Activated B cell treated with CpG ODN at 0.5 μM for 24 hours (primary cell): Measurements from ENCODE around the gene RBM39. TPM values are rescaled to one million over a fixed set of nuclear protein-coding genes. Genes with fewer than 3 reads are reported as not detected.

Experiments
- ATAC-seq: fragments of 200-7000 bp; cut with Tn5 transposase; one replicate; pipeline ENCODE4 v1.10.0; 2021; ENCODE audit warnings: low read depth, mild to moderate bottlenecking, moderate library complexity
- CTCF ChIA-PET: fragments of 350-600 bp; sonication (Branson Sonifier 250); formaldehyde crosslinking; loops from one replicate; lab custom pipeline; 2021; ENCODE audit warnings: antibody characterized with exemption; lab: Charles Lee
- POLR2A ChIA-PET: fragments of 350-600 bp; sonication (Branson Sonifier 250); formaldehyde crosslinking; loops from one replicate; lab custom pipeline; 2021; ENCODE audit warnings: antibody characterized with exemption; lab: Charles Lee
- DNase-seq: peaks from one replicate; pipeline ENCODE4 v3.0.0; 2022
- H3K27ac Mint-ChIP-seq: one replicate; pipeline ENCODE4 v1.8.0; 2020; ENCODE audit warnings: mixed read lengths
- H3K27me3 Mint-ChIP-seq: one replicate; pipeline ENCODE4 v1.8.0; 2021; ENCODE audit warnings: mixed read lengths
- H3K36me3 Mint-ChIP-seq: one replicate; pipeline ENCODE4 v1.8.0; 2021; ENCODE audit warnings: low read depth, mixed read lengths
- H3K4me1 Mint-ChIP-seq: one replicate; pipeline ENCODE4 v1.8.0; 2021; ENCODE audit warnings: mixed read lengths
- H3K4me3 Mint-ChIP-seq: one replicate; pipeline ENCODE4 v1.8.0; 2020; ENCODE audit warnings: mild to moderate bottlenecking, mixed read lengths
- H3K9me3 Mint-ChIP-seq: one replicate; pipeline ENCODE4 v1.8.0; 2020; ENCODE audit warnings: mixed read lengths
- CTCF ChIP-seq: fragments of 200-600 bp; IDR thresholded peaks from one replicate; pipeline ENCODE4 v1.8.0; 2022; ENCODE audit warnings: antibody characterized with exemption, mild to moderate bottlenecking
- intact Hi-C: fragments of 100-400 bp; cut with micrococcal nuclease; formaldehyde crosslinking; loops from one replicate; pipeline ENCODE4 v1.15.1; 2024
- total RNA-seq: library from RNA; stranded (reverse); gene quantifications from 2 replicates; pipeline ENCODE4 v1.2.3, GENCODE V29; 2022

The RBM39 gene
- total RNA-seq, 1 donor from 2014 or later = 483 TPM

DNA sequence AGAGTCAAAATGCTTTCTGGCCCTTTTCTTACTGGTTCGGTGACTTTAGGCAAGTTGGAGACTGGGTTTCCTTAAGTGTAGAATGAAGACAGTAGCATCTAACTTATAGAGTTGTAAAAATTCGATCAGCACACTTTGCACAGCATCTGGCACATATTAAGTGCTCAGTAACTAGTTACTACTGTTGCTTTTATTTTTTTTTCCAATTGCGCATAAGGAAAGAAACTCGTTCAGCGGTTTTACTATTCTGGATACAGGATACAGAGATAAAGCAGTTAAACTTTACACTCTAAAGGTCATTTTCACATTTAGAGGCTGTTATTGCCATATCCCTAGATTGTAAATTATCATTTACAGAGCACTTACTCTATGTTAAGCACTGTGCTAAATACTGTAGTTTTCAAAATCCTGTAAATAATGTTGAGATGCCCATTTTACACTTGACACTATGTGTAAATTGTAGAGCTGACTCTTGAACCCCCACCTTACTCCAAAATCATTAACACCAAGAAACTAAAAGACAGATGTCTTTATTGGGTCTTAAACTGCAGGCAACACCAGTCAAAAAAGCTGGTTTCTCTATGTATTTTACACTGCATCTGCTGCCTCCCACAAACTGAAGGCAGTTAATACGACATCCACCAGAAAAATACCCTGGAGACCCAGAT is 42.0 kb downstream of the RBM39 start:
- CTCF ChIA-PET = interaction anchor here (0.6 to 2.5 kb wide), 4 partner anchors 99 to 236 kb away, joined by 3 to 6 read pairs (median 3); no protein-coding TSS in a partner anchor

DNA sequence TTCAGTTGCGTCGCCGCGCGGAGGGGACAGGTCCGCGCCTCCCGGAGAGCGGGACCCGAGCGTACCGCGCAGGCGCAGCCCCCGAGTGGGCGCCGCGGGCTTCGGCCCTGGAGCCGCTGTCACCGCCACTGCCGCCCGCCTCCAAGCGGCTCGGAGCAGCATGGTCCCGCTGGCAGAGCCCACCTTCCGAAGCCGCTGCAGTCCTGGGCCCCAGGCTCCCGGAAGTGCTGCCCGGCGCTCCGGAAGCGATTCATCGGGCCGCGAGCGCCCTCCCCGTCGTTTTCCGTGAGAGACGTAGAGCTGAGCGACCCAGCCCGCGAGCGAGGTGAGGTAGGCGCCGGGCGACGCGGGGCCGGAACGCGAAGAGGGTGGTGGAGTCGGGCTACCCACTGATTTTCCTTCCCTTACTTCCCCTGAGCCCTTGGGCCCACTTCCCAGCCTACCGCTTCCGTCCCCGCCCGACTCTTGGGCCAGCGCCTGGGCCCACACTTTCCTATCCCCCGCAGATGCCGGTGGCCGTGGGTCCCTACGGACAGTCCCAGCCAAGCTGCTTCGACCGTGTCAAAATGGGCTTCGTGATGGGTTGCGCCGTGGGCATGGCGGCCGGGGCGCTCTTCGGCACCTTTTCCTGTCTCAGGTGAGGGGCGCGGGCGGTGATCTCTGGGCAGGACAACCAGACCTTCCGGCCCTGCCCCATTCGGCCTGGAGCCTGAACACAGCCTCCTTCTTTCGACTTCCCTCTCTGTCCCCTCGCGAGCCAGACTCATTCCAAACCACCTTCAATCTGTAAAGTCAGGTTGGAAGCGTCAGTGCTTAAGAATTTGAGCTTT is 42.7 kb downstream of the RBM39 start, which contains the start of the genes NFS1 and ROMO1:
Gene NFS1 (minus strand): TSS at position 226 of the 830 bp plus-strand sequence. CDS start 64 bp downstream, at position 162.
Gene ROMO1 (plus strand): TSS at position 279 of the 830 bp plus-strand sequence. CDS start 228 bp downstream, at position 507.
- peak within 1 kb of the TSS; percentile 97 for H3K4me3 Mint-ChIP-seq
- POLR2A ChIA-PET = interaction anchor here (0.6 to 2.3 kb wide), 19 partner anchors 10 to 315 kb away, joined by 3 to 47 read pairs (median 4); partner anchors contain the start of genes CPNE1, ERGIC3, PHF20 and RBM12
- H3K9me3 Mint-ChIP-seq = no peaks in the 10 kb centered on the region
- ATAC-seq (peak; percentile 90), DNase-seq (peak; percentile 85)
- peak within 1 kb of the TSS; percentile 91 for H3K27ac Mint-ChIP-seq
- H3K36me3 Mint-ChIP-seq = peaks cover 70% of the 10 kb centered on the region
- CTCF ChIA-PET = interaction anchor here (0.7 to 2.5 kb wide), 4 partner anchors 98 to 368 kb away, joined by 3 to 6 read pairs (median 3); no protein-coding TSS in a partner anchor
- TF ChIP-seq CTCF = no peak
- intact Hi-C loops = loop anchor here (1.0 to 10.0 kb wide), 10 partner anchors 8 to 236 kb away; partner anchors contain the start of genes CPNE1, RBM12 and RBM39
- H3K4me1 Mint-ChIP-seq = peaks cover 27% of the 10 kb centered on the region
- no peaks in the 10 kb centered on the region for H3K27me3 Mint-ChIP-seq

More for the DNA sequence above, 42.0 kb downstream of the RBM39 start:
- Mint-ChIP-seq H3K4me1 (peaks cover 27% of the 10 kb centered on the region), H3K27ac (peak overlapping the region; percentile 91), H3K27me3 (no peaks in the 10 kb centered on the region), H3K36me3 (peaks cover 74% of the 10 kb centered on the region), H3K9me3 (no peaks in the 10 kb centered on the region), H3K4me3 (peak overlapping the region; percentile 97)
- no peak for TF ChIP-seq CTCF
- POLR2A ChIA-PET = interaction anchor here (0.9 to 2.3 kb wide), 16 partner anchors 10 to 245 kb away, joined by 3 to 47 read pairs (median 5); partner anchors contain the start of genes CPNE1, ERGIC3, PHF20 and RBM12
- DNase-seq (no peak), ATAC-seq (no peak)
- intact Hi-C loops = loop anchor here (1.0 to 10.0 kb wide), 10 partner anchors 7 to 237 kb away; partner anchors contain the start of genes CPNE1, RBM12 and RBM39

DNA sequence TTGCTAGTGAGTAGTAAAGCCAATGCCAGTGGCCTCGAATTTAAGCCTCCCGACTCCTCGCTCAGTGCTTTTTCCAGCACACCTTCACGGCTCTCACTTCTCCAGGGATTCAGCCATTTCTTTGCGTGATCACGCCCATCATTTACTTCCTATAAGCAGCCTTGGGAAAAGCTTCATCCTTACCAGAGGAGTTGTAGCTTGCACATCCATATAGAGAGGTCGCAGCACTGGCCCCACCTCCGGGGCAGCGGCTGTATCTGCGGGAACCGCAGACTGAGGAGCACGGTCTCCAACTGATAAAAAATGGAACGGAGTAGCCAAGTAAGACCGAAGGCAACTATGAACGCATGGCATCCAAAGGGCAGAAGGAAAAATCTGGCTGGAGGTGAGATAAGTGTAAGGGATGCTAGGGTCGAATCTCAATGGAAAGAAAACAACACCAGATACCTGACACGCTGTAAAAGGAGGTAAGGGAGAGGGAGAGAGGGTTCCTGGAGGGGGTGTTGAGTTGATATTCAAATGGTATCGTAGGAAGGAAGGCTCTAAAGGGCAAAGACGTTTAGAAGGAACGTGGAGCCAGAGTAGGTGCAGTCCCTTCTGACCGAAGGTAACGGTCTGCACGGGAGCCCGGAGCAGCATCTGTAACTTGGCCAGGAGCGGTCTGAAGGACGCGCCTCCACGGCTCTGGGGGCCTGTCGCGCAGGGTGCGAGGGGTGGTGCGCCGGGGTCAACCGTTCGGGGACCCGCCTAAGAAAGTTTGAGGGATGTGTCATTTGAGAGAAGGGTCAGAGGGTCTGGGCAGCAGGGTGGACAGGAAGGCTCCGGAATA is 43.5 kb downstream of the RBM39 start:
- H3K27ac Mint-ChIP-seq = peak overlapping the region; percentile 87
- peak overlapping the region; percentile 97 for H3K4me3 Mint-ChIP-seq
- intact Hi-C loops = loop anchor here (1.0 to 10.0 kb wide), 10 partner anchors 9 to 235 kb away; partner anchors contain the start of genes CPNE1, RBM12 and RBM39
- no peak for TF ChIP-seq CTCF
- DNase-seq (no peak), ATAC-seq (peak; percentile 29)
- ChIA-PET CTCF (interaction anchor here (1.5 to 2.5 kb wide), 2 partner anchors 219 to 235 kb away, joined by 3 to 6 read pairs; no protein-coding TSS in a partner anchor), POLR2A (interaction anchor here (1.0 to 2.3 kb wide), 12 partner anchors 12 to 256 kb away, joined by 3 to 47 read pairs (median 6); partner anchors contain the start of genes CPNE1, ERGIC3, PHF20 and RBM12)
- H3K27me3 Mint-ChIP-seq = no peaks in the 10 kb centered on the region
- peaks cover 27% of the 10 kb centered on the region for H3K4me1 Mint-ChIP-seq
- H3K9me3 Mint-ChIP-seq = no peaks in the 10 kb centered on the region
- H3K36me3 Mint-ChIP-seq = peaks cover 65% of the 10 kb centered on the region

- TF ChIP-seq CTCF = no peak
- ChIA-PET POLR2A (no interaction called here), CTCF (no interaction called here)
- DNase-seq (no peak), ATAC-seq (no peak)
- Mint-ChIP-seq H3K4me1 (peaks cover 27% of the 10 kb centered on the region), H3K27me3 (no peaks in the 10 kb centered on the region), H3K27ac (peak overlapping the region; percentile 38), H3K36me3 (peaks cover 65% of the 10 kb centered on the region), H3K4me3 (peak overlapping the region; percentile 97), H3K9me3 (no peaks in the 10 kb centered on the region)
- intact Hi-C loops = loop anchor here (2.0 to 10.0 kb wide), 2 partner anchors 17 to 187 kb away; no protein-coding TSS in a partner anchor
These were observed 44.3 kb downstream of the RBM39 start for GRCh38 chr20:35697696-35698297.
